Type B pancreatic cell (in vitro differentiated cells): Measurements from ENCODE around the gene RHOBTB3. TPM values are rescaled to one million over a fixed set of nuclear protein-coding genes. Genes with fewer than 3 reads are reported as not detected.

Experiments
- DNase-seq: peaks from one replicate; pipeline ENCODE4 v3.0.0; 2021; ENCODE audit warnings: mixed read lengths; ENCODE audit not compliant: unreplicated experiment; ENCODE audit errors: extremely low spot score
- H3K27ac Mint-ChIP-seq: 2 replicates; pipeline ENCODE4 v1.8.0; 2021; ENCODE audit warnings: mild to moderate bottlenecking, mixed read lengths
- H3K27me3 Mint-ChIP-seq: 2 replicates; pipeline ENCODE4 v1.8.0; 2021; ENCODE audit warnings: mixed read lengths
- H3K36me3 Mint-ChIP-seq: 2 replicates; pipeline ENCODE4 v1.8.0; 2021; ENCODE audit warnings: mixed read lengths
- H3K4me1 Mint-ChIP-seq: one replicate; pipeline ENCODE4 v1.8.0; 2021; ENCODE audit warnings: mixed read lengths; ENCODE audit not compliant: unreplicated experiment
- H3K4me3 Mint-ChIP-seq: 2 replicates; pipeline ENCODE4 v1.8.0; 2021; ENCODE audit warnings: mild to moderate bottlenecking, mixed read lengths
- H3K9me3 Mint-ChIP-seq: 2 replicates; pipeline ENCODE4 v1.8.0; 2021; ENCODE audit warnings: mixed read lengths
- total RNA-seq: library from RNA; stranded (reverse); gene quantifications from 2 replicates; pipeline ENCODE4 v1.2.1, GENCODE V29; 2021; ENCODE audit warnings: low replicate concordance
- TF ChIP-seq, protein P1 (sequence below): fragments of 200-600 bp; sonication (generic); conservative IDR thresholded peaks from 2 replicates; pipeline ENCODE4 v1.5.0; 2021; ENCODE audit warnings: antibody characterized with exemption, mild to moderate bottlenecking

The RHOBTB3 gene
- total RNA-seq, 1 donor from 2014 or later: 76.3 TPM

GRCh38 chr5:95725937-95726810 lies 5.0 kb upstream of the RHOBTB3 start:
- peaks cover 55% of the 10 kb centered on the region for H3K4me1 Mint-ChIP-seq
- no peak overlapping the region for H3K4me3 Mint-ChIP-seq
- no peak overlapping the region for H3K27ac Mint-ChIP-seq
- H3K9me3 Mint-ChIP-seq: no peaks in the 10 kb centered on the region
- TF ChIP-seq, protein P1, sequence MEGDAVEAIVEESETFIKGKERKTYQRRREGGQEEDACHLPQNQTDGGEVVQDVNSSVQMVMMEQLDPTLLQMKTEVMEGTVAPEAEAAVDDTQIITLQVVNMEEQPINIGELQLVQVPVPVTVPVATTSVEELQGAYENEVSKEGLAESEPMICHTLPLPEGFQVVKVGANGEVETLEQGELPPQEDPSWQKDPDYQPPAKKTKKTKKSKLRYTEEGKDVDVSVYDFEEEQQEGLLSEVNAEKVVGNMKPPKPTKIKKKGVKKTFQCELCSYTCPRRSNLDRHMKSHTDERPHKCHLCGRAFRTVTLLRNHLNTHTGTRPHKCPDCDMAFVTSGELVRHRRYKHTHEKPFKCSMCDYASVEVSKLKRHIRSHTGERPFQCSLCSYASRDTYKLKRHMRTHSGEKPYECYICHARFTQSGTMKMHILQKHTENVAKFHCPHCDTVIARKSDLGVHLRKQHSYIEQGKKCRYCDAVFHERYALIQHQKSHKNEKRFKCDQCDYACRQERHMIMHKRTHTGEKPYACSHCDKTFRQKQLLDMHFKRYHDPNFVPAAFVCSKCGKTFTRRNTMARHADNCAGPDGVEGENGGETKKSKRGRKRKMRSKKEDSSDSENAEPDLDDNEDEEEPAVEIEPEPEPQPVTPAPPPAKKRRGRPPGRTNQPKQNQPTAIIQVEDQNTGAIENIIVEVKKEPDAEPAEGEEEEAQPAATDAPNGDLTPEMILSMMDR: no peak
- H3K27me3 Mint-ChIP-seq: no peaks in the 10 kb centered on the region
- no peak for DNase-seq
- no peaks in the 10 kb centered on the region for H3K36me3 Mint-ChIP-seq

DNA sequence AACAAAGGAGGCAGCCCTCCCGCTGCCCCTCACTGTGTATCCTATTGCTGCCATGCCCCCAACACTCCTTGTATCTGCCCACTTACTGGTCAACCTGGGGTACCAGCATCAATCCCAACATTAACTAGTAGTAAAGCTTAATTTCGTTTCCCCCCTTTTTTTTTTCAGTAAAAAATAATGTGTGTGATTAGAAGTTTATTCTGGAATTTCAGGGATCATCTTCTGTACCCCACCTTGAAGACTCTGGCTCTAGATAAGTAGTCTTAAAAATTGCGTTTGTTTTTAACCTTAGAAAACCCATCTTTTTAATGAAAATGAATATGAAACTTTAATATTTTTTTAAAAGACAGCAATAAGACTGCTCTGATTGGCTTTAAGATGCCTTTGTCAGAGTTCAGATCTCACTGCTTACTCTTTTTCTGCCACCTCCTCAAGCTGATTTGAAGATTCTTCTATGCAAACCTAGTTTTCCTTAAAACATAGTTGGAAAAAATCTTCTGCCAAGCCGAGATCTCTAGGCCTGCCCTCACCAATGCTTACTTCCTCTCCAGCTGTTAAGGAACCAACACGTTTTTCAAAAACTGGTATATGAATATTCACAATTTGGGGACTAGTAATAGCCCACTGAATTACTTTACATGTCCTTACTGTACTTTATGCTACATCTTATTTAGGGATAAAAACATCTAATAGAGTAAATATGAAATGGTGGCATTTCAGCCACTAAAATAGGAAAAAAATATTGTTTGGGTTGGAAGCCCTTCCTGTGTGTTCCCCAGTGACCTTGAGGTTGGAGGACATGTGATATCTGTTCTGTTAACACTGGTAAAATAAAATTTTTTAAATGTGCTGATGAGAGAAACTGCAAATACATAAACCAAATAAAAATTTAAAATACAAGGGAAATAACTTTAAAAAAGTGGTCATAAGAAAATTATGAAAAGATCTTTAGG lies 4.0 kb upstream of the RHOBTB3 start:
- Mint-ChIP-seq H3K9me3 (no peaks in the 10 kb centered on the region), H3K4me1 (peaks cover 49% of the 10 kb centered on the region), H3K27ac (peak overlapping the region; percentile 92), H3K4me3 (no peak overlapping the region), H3K27me3 (no peaks in the 10 kb centered on the region), H3K36me3 (peaks cover under 1% of the 10 kb centered on the region)
- DNase-seq: no peak
- TF ChIP-seq, protein P1: no peak

DNA sequence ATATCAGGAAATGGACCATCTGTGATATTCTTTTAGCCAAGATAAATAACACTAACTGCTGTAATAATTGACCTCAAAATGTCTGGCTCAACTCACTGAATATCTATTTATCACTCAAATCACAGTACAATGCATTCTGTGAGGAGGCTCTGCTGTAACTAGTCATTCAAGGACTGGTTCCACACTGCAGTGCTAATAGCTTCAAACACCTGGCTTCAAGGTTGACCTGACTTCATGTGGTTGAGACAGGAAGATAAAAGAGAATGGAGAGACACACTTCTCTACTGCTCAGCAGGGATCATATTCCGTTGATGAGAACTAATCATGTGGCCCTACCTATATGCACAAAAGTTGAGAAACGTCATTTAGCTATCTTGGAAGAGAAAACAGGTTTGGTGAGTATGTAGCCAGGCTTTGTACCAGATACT lies 3.4 kb upstream of the RHOBTB3 start:
- H3K4me3 Mint-ChIP-seq: peak overlapping the region; percentile 32
- no peak for DNase-seq
- peaks cover 3% of the 10 kb centered on the region for H3K36me3 Mint-ChIP-seq
- peaks cover 53% of the 10 kb centered on the region for H3K4me1 Mint-ChIP-seq
- H3K27me3 Mint-ChIP-seq: no peaks in the 10 kb centered on the region
- TF ChIP-seq, protein P1: no peak
- no peaks in the 10 kb centered on the region for H3K9me3 Mint-ChIP-seq
- peak overlapping the region; percentile 92 for H3K27ac Mint-ChIP-seq

DNA sequence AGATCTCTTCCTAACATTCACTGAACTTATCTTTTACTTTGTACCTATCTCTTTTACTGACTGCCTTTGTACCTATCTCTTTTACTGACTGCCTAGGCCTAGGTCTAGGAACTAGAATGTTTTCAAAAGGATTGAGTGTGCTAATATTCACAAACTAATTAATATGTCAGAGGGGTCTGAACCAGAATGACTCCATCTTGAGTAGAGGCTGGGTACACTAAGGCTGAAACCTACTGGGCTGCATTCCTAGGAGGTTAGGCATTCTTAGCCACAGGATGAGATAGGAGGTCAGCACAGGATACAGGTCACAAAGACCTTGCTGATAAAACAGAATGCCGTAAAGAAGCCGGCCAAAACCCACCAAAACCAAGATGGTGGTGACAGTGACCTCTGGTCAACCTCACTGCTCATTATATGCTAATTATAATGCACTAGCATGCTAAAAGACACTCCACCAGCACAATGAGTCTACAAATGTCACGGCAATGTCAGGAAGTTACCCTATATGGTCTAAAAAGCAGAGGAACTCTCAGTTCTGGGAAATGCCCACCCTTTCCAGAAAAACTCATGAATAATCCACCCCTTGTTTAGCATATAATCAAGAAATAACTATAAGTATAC lies 2.5 kb upstream of the RHOBTB3 start:
- Mint-ChIP-seq H3K27me3 (no peaks in the 10 kb centered on the region), H3K27ac (peak overlapping the region; percentile 92), H3K4me3 (peak overlapping the region; percentile 32), H3K4me1 (peaks cover 57% of the 10 kb centered on the region), H3K36me3 (peaks cover 5% of the 10 kb centered on the region), H3K9me3 (no peaks in the 10 kb centered on the region)
- TF ChIP-seq, protein P1: no peak
- no peak for DNase-seq
